HG03457 (cell line): Measurements from ENCODE around the gene FAM241A.
"Not testable (repeated sequence)": the region's sequence is repeated elsewhere in the genome, so short reads cannot be mapped to it uniquely, and the experiment has no call there.

ENCODE experiments used
- ATAC-seq: cut with Tn5 transposase; IDR thresholded peaks from one replicate; pipeline ENCODE4 v1.9.1; 2021; ENCODE audit warnings: moderate number of reproducible peaks; ENCODE audit not compliant: unreplicated experiment

Gene FAM241A

GRCh38 chr4:112145326-112145789 lies at the start of gene FAM241A:
FAM241A (plus strand) TSS chr4:112145454; CDS start chr4:112145581, 127 bp downstream.
- peak; percentile 90 for ATAC-seq

DNA sequence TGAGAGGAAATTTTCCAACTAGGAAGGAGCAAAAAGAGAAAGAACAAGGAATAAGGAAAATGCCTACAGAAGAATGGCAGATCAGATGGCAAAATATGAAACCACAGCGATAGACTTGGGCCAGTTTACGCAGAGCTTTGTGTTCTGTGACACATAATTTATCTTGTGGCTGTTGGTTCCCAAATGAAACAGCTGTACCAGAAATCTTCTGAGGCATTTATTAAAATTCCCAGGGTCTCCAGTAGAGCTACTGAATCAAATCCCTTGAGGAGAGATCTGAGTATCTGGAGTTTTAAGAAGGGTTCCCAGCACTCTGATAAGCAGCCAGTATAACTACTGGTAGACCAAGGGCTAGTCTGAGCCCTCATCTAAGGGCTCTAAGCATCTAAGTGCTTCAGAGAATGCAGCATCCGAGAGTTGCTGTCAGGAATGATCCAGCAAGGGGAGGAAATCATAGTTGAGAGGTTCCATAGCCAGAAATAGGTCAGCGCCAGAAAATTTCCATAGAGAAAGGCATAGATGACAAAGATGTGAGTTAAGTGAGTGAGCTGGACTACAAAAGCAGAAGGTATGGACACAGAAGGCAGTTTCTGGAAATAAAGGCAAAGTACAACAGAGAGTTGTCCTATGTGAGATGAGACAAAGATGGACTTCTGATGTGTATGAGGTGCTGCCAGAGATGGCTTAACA lies 46.3 kb upstream of the FAM241A start:
- ATAC-seq, result no peak

GRCh38 chr4:112099701-112100297 lies 45.5 kb upstream of the FAM241A start:
- no peak for ATAC-seq

- ATAC-seq, result no peak
Measured at GRCh38 chr4:112102875-112103370, 42.3 kb upstream of the FAM241A start.

DNA sequence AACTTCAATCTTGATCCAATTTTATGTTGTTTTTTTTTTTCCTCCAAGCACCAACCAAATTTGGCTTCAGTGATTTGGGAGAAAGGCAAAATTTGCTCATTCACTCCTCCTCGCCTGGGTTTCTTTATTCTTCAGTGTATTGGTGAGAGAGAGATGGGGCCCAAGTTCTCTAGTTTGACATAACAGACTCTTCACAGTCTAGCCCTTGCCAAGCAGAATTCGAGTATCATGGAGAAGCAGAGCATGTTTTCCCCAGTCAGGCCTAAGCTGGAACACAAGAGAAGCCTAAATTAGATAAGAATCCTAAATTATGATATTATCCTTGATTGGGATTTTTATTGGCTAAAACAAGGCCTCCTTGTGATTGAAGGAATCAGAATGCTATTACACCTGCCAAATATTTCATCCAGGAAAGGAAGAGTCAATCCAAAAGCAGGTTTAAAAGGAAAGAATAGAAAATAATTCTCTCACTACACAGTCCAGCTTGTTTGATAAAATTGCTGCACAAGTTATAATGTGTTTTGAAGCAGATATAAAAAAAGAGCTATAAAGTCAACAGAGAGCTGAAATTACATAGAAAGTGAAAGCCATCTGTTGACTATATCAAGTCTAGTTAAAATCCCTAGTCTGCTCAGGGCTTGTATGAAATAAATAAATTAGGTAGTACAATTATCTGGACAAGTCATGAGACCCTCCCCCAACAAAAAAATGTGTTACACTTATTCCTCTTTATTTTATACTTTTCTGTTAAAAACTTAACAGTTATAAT lies 39.9 kb upstream of the FAM241A start:
- ATAC-seq, result no peak

- no peak for ATAC-seq
Measured at GRCh38 chr4:112109360-112110058, 35.7 kb upstream of the FAM241A start.

GRCh38 chr4:112110059-112110425 lies 35.2 kb upstream of the FAM241A start:
- no peak for ATAC-seq

DNA sequence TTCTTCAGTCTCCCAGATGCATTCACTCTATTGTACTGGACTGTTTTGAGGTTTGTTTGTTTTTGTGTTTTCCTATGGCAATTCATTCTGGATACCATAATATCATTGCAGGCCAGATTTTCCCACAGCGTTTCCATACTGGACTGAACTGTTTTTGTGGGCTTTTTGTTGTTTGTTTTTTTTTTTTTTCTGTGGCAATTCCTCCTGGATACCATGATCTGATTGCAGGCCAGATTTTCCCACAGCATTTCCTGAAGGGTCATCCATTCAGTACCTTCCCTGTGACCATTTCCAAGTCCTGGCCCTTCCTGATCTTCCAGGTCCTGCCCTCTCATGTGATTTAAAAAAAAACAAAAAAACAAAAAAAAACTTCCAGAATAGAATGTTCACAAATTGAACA lies 33.9 kb upstream of the FAM241A start:
- ATAC-seq, result no peak

GRCh38 chr4:112112095-112112494 lies 33.2 kb upstream of the FAM241A start:
- not testable (repeated sequence) for ATAC-seq

DNA sequence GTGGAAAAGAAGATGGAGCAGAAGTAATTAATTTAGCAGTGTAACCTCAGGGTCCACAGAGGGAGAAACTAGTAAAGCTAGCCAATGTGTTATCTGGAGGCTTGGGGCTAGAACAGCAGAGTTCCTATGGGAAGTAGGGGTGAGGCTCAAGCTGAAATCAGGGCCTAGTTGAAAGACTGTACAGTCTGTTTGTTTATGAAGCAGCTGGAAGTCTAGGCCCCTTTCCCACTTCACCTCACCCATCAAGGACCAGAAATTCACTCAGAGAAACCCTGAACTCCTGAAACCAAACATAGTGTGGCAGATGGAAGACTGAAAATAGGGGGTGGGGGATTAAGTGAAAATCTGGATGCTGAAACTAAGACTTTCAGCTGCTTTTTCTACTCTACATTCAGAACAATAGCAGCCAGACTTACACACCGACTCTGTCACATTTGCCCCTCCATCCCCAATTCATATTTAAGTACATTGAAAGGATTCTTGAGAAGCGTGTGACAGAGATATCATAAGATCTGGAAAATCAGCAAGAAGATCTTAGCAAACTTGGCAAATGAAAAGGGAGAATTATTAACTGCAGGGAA lies 32.6 kb upstream of the FAM241A start:
- no peak for ATAC-seq

DNA sequence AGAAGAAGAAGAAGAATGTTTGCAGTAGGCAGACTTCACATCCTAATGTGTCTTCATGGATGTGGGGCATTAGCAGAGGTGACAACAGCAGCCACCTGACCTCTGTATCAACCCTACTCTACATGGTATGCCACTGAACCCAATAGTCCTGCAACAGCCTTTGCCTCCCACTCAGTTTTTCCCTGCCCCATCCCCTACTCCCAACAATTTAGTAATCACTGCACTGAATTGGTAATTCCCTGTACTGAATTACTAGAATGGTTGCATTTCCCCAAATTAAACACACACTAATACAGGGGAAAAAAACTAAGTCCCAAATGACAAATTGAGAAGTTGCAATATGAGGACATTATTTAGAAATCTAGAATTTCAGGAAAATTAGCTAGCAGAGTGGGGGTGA lies 31.4 kb upstream of the FAM241A start:
- no peak for ATAC-seq

DNA sequence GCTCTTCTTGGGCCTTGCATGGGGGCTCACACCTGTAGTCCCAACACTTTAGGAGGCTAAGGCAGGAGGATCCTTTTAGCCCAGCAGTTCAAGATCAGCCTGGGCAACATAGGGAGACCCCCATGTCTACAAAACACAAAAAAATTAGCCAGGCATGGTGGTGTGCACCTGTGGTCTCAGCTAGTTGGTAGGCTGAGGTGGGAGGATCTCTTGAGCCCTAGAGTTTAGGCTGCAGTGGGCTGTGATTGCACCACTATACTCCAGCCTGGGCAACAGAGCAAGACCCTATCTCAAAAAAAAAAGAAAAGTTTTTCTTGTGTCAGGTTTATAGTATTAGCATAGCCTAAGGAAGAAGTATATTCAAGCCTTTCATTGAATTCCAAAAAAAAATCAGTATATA lies 30.8 kb upstream of the FAM241A start:
- ATAC-seq, result no peak

- no peak for ATAC-seq
Measured at GRCh38 chr4:112118742-112119352, 26.4 kb upstream of the FAM241A start.

DNA sequence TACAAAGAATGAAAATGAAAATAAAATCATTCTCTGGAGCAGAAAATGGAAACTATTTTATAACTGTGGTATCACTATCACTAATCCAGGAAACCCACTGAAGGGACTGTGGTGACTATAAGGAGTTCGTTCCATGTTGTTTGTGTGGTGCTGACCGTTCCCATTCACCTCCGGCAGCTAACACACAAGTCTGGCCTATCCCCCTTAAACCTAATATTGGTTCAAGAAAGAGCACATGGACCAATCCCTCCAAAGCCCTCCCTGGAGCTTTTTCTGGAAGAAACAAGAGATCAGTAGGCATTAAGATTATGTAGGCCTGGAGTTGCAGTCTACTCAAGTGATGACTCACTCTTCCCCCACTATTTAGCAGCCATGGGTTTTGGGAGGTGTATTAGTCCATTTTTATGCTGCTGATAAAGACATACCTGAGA lies 25.9 kb upstream of the FAM241A start:
- ATAC-seq, result peak; percentile 90

DNA sequence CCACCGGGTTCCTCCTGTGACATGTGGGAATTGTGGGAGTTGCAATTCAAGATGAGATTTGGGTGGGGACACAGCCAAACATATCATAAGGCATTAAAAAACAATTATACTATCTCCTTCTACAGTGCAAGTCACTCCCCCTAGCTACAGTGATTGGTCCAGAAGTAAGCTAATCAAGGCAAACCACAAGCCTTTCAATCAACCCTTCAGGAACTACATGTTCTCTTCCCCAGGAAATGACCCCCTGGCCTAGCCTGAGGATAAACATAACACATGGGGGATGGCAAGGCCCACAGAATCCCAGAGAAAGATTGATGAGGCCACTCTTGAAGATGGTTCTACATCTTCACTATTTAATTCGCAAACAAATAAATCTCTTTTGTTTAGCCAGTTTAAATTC lies 25.2 kb upstream of the FAM241A start:
- no peak for ATAC-seq

DNA sequence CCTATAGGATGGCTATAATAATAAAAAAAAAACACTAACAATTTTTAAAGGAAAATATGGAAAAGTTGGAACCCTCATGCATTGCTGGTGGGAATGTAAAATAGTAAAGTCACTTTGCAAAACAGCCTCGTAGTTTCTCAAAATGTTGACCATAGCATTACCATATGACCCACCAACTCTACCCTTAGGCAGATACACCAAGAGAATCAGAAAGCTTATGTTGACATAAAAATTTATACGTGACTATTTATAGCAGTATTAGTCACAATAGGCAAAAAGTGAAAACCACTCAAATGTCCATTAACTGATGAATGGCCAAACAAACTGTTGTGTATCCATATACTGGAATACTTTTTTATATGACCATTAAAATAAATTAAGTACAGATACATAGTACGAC lies 19.8 kb upstream of the FAM241A start:
- ATAC-seq, result no peak

DNA sequence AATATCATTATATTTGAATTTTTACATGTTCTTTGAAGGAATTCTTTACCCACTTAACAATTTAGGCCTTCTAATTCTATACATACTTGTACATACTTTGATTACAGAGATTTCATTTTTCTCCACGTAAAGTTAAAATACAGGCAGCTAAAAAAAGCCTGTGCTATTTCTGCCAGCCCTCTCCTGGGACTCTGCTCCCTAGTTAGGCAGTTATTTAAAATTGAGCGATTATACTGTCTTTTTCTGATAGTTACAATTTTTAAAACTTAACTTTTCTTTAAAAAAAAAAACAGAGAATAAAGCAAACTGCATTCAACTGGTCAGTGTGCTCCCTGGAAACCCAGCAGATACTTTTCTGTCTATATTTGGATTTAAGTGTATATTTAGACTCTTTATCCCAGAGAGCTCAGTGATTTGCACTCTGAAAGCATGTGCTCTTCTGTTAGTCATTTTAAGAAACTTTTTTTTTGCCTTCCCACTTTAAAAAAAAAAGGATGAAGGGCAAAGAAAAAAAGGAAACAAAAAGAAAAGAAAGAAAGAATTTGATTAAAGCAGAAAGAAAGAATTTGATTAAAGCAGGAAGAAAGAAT lies 18.1 kb upstream of the FAM241A start:
- no peak for ATAC-seq

DNA sequence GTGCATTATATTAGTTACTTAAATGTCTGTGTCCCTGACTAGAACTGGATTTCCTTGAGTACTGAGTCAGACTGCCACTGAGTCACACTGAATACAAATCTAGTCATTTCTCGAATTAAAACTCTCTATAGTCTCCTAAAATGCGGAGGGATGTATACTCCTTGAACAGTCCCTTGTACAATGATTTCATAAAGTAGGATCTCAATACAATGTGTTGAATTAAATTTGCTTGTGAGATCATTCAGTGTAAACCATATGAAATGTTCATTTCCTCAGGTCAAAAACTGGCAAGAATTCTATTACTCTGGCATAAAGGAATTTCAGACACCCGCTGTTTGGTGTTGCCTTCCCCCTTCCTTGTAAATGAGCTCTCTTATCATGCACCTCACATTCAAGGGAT lies 17.5 kb upstream of the FAM241A start:
- no peak for ATAC-seq

DNA sequence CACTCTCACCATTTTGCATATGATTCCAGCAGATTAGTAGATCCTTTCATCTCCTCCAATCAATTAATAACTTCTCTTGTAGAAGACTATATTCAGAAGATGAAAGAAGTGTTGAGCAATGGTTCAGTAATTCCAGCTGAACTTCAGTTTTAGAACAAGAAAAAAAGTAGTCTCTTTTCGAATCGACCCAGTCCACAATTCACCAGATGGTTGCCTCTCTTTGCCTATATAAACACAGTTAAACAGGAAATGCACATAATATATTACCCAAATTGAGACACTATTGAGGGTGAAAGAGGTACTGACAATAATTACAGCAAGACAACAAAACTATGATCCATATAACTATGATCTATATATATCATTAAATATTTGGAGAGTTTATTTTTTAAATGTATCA lies 16.8 kb upstream of the FAM241A start:
- no peak for ATAC-seq

DNA sequence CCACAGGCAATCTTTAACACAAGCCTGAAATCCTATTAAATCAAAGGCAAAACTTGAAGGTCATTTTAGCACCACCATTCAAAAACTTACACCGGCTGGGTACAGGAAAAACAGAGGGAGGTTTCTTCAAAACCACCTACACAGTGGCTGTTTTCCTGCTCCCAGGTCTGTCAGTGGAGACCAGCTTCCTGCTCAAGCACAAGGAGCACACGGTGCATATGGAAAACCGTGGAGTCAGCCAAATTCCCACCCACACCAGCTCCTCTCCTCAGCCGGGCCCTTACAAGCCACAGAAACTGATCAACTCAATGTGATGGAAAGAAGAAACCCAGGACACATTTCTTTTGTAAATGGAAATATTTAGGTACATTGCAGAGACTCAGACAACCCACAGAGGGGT lies 14.3 kb upstream of the FAM241A start:
- no peak for ATAC-seq
